Right ventricle myocardium inferior (tissue), 1 donor: Measurements from ENCODE around the gene SFMBT2. TPM values are rescaled to one million over a fixed set of nuclear protein-coding genes. Genes with fewer than 3 reads are reported as not detected.

Experiments
- ATAC-seq: fragments of 200-7000 bp; cut with Tn5 transposase; one replicate; pipeline ENCODE4 v1.9.1; 2020; ENCODE audit warnings: mild to moderate bottlenecking, moderate library complexity
- DNase-seq: peaks from one replicate; pipeline ENCODE4 v3.0.0; 2021; ENCODE audit errors: missing footprints
- intact Hi-C: fragments of 100-400 bp; cut with DNase I; formaldehyde crosslinking; loops from one replicate; pipeline ENCODE4 v1.11.0; 2022
- total RNA-seq: library from RNA; stranded (reverse); fragmentation: NEBNext Ultra II Directional; extraction: Animal tissue kit (Norgen Biotek cat#: 25700); gene quantifications from one replicate; pipeline ENCODE4 v1.2.1, GENCODE V29; 2021
- donor health status: DM: no; HTN: yes; CAD: no; lungs with severe emphysema.

The SFMBT2 gene
- total RNA-seq, 1 donor from 2014 or later: 9.6 TPM

- intact Hi-C loops: loop anchor here (2.0 kb wide), 1 partner anchor 297 kb away; no protein-coding TSS in a partner anchor
- ATAC-seq (no peak), DNase-seq (no peak)
These were observed 291.4 kb downstream of the SFMBT2 start for GRCh38 chr10:7119325-7120015.

GRCh38 chr10:7117806-7118674 lies 292.8 kb downstream of the SFMBT2 start:
- intact Hi-C loops: no loop called here
- no peak for DNase-seq
- ATAC-seq: no peak

- DNase-seq (no peak), ATAC-seq (no peak)
- intact Hi-C loops: no loop called here
These were observed 293.5 kb downstream of the SFMBT2 start for GRCh38 chr10:7117177-7117799.

GRCh38 chr10:7111561-7111960 lies 299.3 kb downstream of the SFMBT2 start:
- intact Hi-C loops: no loop called here
- ATAC-seq (no peak), DNase-seq (no peak)

GRCh38 chr10:7111089-7111488 lies 299.7 kb downstream of the SFMBT2 start:
- ATAC-seq (no peak), DNase-seq (no peak)
- intact Hi-C loops: no loop called here
